Erythroblast (primary cell): ENCODE results near the gene RIMKLA.

ENCODE experiments used
- DNase-seq, 2 experiments: peaks; one replicate each; lab custom pipeline; 2025; lab: John Stamatoyannopoulos, UW
- GATA1 ChIP-seq: IDR thresholded peaks from 2 replicates; pipeline ENCODE4 v1.6.1; 2011; ENCODE audit warnings: low read depth, mild to moderate bottlenecking, control low read depth, low read length, moderate library complexity
- POLR2A ChIP-seq: IDR thresholded peaks from 2 replicates; pipeline ENCODE4 v1.6.1; 2011; ENCODE audit warnings: mild to moderate bottlenecking, low read length

Gene RIMKLA, protein sequence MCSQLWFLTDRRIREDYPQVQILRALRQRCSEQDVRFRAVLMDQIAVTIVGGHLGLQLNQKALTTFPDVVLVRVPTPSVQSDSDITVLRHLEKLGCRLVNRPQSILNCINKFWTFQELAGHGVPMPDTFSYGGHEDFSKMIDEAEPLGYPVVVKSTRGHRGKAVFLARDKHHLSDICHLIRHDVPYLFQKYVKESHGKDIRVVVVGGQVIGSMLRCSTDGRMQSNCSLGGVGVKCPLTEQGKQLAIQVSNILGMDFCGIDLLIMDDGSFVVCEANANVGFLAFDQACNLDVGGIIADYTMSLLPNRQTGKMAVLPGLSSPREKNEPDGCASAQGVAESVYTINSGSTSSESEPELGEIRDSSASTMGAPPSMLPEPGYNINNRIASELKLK

DNA sequence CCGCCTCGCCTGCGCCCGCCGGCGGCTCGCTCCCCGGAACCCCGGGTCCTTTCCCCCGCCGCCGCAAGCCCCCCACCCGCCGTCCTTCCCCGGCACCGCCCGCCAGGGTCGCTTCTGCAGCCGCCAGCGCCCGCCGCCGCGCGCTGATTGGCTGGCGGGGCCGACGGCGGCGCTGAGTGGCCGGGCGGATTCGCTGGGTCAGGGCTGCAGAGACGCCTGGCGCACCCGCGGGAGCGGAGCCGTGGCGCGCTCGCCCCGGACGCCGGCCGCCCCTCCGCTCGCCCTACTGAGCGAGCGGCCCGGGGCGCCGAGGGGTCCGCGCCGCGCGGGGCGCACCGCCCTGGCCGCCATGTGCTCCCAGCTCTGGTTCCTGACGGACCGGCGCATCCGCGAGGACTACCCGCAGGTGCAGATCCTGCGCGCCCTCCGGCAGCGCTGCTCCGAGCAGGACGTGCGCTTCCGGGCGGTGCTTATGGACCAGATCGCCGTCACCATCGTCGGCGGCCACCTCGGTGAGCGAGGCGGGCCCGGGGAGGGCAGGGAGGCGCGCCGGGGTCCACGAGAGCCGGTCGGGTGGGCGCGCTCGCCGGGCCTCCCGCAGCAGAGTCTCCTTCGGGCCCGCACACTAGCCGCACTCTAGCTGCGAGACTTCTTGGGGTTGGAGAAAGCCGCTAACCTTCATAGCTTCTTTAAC lies at the start of gene RIMKLA:
RIMKLA (plus strand) TSS at position 207 of the 694 bp plus-strand sequence; CDS start at position 350, 143 bp downstream.
- TF ChIP-seq GATA1 (no peak), POLR2A (no peak)
- DNase-seq, result peak; percentile 16 to 26

DNA sequence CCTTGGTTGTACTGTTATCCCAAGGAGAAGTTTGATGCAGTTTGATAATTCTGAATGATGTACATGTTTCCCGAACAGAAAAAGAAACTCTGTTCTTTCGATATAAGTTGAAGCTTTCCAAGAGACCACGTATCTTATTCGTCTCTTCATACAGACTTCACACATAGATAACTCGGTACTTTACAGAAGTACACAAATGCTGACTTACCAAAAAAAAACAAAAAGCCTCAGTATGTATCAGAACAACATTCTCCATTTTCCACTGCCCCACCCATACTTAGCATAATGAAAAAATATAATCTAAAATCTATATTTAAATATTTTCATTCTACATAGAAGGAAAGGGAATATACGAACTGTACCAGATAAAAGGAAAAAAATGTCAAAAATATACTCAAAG lies 47.7 kb upstream of the RIMKLA start:
- TF ChIP-seq GATA1 (no peak), POLR2A (no peak)
- DNase-seq, result no peak

DNA sequence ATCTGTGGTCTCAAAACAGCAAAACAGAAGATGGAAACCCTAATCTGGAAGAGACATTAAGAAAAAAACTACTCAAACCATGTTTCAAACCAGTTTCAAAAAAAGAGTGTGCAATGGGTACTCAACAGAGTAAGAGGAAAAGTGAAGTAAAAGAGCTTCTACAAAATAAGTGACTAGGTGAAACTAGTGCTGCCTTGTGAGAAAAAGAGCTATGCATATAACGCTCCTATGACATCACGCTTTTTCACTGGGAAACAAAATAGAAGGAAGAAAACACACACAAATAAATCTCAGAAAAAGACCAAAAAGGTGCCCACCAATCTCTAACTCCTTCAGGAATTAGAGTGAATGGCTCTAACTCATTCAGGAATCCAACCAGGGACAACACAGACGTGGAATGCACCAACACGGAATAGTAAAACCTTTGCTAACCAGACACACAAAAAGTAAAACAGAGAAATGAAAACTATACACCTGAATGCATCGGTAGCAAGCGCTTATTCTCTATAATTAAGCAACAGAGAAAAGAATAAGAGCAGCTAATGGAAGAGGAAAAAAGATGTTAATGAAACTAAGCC lies 46.8 kb upstream of the RIMKLA start:
- TF ChIP-seq POLR2A, result no peak
- no peak for TF ChIP-seq GATA1
- DNase-seq, result peak; percentile 25 to 48

DNA sequence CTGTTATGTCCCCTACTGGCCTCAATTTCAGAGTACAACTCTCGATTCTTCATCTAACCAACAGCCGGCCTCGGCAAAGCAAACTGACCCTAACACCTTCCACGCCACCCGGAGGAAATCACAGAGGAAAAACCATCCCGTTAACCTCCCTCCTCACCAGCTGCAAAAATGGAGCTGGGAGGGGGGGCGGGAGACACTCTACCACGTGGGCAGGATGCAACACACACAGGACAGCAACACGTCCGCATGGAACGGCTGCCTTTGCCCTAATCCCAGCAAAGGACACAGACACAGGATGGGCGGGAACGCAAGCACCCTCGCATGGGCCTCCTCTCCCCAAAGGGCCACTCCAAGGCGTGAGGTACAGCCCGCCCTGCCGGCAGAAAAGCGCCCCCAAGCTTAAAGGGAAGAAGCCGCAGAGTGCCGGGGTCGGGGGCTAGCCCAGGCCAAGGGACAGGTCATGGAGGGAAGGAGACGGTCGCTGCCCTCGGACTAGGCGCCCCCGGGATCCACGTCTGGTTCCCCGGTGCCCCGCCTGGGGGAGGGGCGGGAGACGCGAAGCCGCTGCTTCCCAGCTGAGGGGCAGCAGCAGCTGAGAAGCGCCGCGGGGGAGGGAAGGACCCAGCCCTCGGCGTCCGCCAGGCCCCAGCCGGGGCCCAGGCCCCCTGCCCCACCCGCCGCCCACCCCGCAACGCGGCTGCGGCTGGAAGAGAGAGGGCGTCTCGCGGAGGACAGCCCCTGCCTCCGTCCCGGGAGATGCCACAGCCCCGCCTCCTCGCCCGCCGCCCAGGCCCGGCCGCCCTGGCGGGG lies 46.1 kb upstream of the RIMKLA start:
- TF ChIP-seq POLR2A (no peak), GATA1 (no peak)
- peak; percentile 70 to 77 for DNase-seq

DNA sequence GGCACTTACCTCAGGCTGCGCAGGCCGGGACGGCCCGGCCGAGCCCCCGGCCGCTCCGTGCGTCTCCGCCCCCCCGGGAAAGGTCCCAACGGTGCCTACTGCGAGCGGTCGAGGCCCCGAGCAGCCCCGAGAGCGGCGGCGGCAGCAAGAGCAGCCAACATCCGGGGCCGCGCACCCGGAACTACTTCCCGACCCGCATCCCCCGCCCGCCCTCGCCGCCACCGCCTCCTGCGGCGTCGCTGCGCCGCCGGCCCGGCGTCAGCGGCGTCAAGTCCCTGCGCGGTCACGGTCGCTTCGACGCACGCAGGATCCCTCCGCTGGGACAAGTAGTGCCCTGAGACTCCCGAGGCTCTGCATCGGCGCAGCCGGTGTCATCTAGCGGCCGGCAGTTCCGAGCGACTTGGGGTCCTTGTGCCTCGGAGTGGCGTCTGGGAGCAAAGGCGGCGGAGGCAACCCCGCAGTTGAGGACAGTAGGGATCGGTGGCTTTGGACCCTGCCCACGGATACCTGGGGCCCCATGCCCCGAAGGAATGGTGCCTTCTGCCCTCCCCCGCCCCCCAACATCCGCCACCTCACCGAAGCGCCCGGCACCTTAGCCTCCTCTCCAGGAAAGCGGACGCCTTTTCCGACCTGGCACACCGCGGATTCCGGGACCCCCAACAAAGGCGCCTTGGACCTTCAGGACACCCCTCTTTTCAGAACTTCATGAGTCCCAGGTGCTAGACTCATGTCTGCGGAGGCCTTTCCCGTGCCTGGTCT lies 45.4 kb upstream of the RIMKLA start, which contains the start of gene FOXJ3:
FOXJ3 (minus strand) TSS at position 186 of the 759 bp plus-strand sequence. CDS start 24,142 bp downstream, outside the sequence.
- peak; percentile 98 for DNase-seq
- TF ChIP-seq GATA1 (no peak), POLR2A (peak; percentile 77)

DNA sequence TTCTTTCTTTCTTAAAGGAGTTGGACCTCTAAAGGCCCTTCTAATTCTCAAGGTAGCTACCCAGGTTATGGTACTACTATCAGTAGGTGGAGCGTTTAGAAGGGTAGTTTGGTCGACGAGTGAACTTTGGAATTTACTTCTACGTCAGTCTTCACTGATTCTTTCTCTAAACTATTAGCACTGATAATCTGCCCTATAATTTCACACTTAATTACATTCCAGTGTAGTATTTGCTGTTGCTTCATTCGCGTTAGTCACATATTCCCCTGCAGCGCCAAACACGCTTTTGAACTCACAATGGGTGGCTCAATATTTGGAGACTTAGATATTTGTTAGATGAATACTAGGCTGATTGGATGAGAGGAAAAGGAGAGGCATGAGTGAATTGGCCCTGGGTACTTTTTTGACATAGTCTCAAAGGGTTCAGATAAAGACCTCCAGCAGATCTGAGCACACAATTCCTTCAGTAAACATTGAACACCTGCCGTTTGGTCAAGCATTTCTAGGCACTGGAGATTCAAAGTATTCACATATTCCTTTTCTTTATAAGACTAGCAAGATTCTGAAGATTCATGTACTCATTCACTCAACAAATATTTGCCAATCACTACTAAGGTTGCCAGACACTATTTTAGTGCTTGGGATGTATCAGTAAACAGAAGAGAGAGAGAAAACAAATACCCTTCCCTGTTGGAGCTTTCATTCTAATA lies 44.6 kb upstream of the RIMKLA start:
- DNase-seq, result peak in 1 of 2 experiments; percentile 70
- TF ChIP-seq POLR2A (no peak), GATA1 (no peak)

DNA sequence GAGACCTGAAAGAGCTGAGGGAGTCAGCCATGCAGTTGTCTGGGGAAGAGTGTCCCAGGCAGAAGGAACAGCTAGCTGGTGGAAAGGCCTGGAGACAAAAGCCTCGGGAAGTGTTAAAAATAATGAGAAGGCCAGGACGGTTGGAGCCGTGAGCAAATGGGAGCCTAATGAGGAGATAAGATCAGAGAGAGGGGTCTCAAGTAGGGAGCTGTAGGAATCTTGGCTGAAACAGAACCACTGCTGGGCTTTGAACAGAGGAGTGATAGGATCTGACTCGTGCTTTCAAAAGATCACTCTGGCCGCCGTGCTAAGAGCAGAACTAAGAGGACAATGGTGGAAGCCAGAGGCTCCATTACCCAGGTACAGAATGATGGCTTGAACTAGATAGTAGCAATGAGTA lies 43.6 kb upstream of the RIMKLA start:
- TF ChIP-seq GATA1 (no peak), POLR2A (no peak)
- no peak for DNase-seq

DNA sequence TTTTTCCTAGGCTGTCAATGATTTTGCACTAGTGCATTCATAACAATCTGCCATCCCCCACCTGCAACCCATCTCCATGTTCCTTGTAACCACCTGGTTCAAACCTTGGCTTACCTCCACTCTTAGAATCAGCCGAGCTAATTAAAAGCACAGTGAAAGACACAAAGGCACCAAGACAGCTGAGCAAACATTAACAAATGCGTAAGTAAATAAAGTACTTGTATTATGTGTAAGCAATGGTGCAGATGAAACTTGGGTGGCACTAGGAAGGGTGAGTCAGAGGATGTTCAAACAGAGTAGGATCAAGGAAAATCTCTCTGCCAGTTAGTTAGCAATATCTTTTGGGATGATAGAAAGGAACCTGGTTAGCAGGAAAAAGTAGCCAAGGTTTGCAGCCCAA lies 40.5 kb upstream of the RIMKLA start:
- TF ChIP-seq POLR2A, result no peak
- TF ChIP-seq GATA1, result no peak
- DNase-seq, result no peak

DNA sequence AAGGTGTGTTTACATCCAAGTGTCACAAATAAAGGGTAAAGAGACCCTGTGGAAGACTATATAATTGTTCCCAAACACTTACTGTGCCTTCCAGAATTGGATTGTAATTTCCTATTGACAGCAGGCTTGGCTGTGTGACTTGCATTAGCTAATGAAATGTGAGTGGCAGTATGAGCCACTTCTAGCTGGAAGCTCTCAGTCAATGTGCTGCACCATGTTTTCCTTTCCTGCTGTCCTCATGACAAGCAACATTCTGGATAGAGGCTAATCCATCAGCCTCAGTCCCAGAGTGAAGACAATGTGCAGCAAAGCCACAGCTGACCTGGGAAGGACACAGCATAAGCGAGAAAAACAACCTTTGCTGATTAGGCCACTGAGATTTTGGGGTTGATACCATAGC lies 39.7 kb upstream of the RIMKLA start:
- no peak for DNase-seq
- no peak for TF ChIP-seq POLR2A
- TF ChIP-seq GATA1, result no peak

DNA sequence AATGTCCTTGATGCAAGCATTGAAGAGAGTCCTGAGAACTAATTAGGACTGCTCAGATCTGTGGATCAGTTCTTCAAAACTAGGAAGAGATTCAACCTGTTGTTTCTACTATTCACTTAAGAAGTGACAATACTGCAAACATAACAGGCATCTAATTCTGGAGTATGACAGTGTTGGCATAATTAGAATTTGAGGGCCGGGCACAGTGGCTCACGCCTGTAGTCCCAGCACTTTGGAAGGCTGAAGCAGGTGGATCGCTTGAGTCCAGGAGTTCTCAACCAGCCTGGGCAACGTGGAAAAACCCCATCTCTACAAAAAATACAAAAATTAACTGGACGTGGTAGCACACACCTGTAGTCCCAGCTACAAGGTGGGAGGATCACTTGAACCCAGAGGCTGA lies 37.5 kb upstream of the RIMKLA start:
- DNase-seq, result no peak
- no peak for TF ChIP-seq GATA1
- TF ChIP-seq POLR2A, result no peak

DNA sequence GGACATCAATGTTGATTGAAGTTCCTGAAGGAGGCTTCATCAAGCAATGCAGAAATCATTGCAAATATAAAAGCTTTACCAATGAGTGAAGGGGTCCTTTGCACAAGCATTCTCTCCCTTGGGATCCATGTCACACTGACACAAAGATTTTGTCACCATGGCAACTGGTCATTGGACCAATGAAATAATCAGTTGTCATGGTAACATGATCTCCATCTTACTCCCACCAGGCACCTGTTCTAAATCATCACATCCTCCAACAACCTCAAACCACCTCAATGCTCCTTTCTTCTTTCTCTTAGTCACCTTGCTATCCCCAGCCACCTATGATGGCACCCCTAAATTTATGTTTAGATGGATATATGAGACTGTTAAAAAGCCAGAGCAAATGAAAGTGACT lies 32.1 kb upstream of the RIMKLA start:
- TF ChIP-seq POLR2A (no peak), GATA1 (no peak)
- no peak for DNase-seq

DNA sequence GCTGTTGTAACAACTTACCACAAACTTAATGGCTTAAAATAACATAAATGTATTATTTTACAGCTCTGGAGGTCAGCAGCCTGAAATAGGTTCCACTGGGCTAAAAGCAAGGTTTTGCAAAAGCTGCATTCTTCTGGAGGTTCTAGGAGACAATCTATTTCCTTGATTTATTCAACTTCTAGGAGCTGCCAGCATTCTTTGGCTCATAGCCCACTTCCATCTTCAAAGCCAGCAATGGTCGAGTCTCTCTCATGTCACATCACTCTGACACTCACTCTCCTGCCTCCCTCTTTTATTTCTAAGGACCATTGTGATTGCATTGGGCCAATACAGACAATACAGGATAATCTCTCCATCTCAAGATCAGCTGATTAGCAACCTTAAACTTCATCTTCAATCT lies 30.5 kb upstream of the RIMKLA start:
- no peak for DNase-seq
- TF ChIP-seq GATA1, result no peak
- TF ChIP-seq POLR2A, result no peak
